Measurements from ENCODE around the gene FAM187B. TPM values are rescaled to one million over a fixed set of nuclear protein-coding genes. Genes with fewer than 3 reads are reported as not detected.

FAM187B gene
- polyA plus RNA-seq, 1 of the 3 experiments (the other 2 are of a cell fraction), result not detected

GRCh38 chr19:35176181-35176570, 52.4 kb downstream of the FAM187B start:
- Histone ChIP-seq H3K36me3 (replicated peaks in 1 of 2; ENCODE audit: control insufficient read depth in 1 of 2, insufficient read depth in 2 of 2, low read length in 1 of 2) (no peaks in the 10 kb centered on the region), H3K27me3 (ENCODE audit: insufficient read depth) (peaks cover 23% of the 10 kb centered on the region; the same call in 1 of the 2 replicates), H3F3A (replicated peaks; ENCODE audit: insufficient read depth) (peaks cover 4% of the 10 kb centered on the region), H3K4me3 (ENCODE audit: low read depth in 2 of 2, low read length in 1 of 2) (no peak overlapping the region), H3K27ac (ENCODE audit: low read depth in 2 of 2, low read length in 1 of 2) (no peak overlapping the region), H2AFZ (ENCODE audit: low read depth) (no peak overlapping the region), H3K79me2 (ENCODE audit: insufficient read depth) (no peaks in the 10 kb centered on the region), H3K9ac (no peak overlapping the region), H3K9me2 (no peaks in the 10 kb centered on the region), H3K9me3 (no peaks in the 10 kb centered on the region), H4K20me1 (ENCODE audit: insufficient read depth) (no peaks in the 10 kb centered on the region), H3K4me2 (no peak overlapping the region), H3K4me1 (ENCODE audit: control insufficient read depth in 1 of 2, insufficient read depth in 2 of 2, low read depth in 1 of 2, low read length in 1 of 2) (no peaks in the 10 kb centered on the region)
- TF ChIP-seq FOSL2 (IDR thresholded peaks at IDR 0.05; ENCODE audit: borderline replicate concordance, low read depth) (no peak), POLR2AphosphoS5 (IDR thresholded peaks at IDR 0.05; ENCODE audit: low read depth, low read length) (no peak), TEAD4 (IDR thresholded peaks at IDR 0.05; ENCODE audit: borderline replicate concordance, insufficient read depth) (no peak), CHD2 (IDR thresholded peaks at IDR 0.05; ENCODE audit: low read length, partially characterized antibody) (no peak), FOXJ3 (CRISPR knock-in tag; IDR thresholded peaks at IDR 0.05) (no peak), NFIC (IDR thresholded peaks at IDR 0.05; ENCODE audit: borderline replicate concordance) (no peak), IRF3 (IDR thresholded peaks at IDR 0.05; ENCODE audit: low read depth, low read length) (no peak), USF1 (IDR thresholded peaks at IDR 0.05; ENCODE audit: borderline replicate concordance, low read depth) (no peak), SIN3A (IDR thresholded peaks at IDR 0.05; ENCODE audit: borderline replicate concordance, low read depth, low read length) (no peak), RAD21 (IDR thresholded peaks at IDR 0.05; ENCODE audit: low read length) (no peak), MEF2A (IDR thresholded peaks at IDR 0.05; ENCODE audit: borderline replicate concordance, low read depth) (no peak), ZBTB33 (IDR thresholded peaks at IDR 0.05; ENCODE audit: borderline replicate concordance, low read depth) (no peak), RFX5 (IDR thresholded peaks at IDR 0.05; ENCODE audit: low read length) (no peak), REST (IDR thresholded peaks at IDR 0.05; ENCODE audit: low read depth, low read length) (no peak), GATA2 (CRISPR knock-in tag; IDR thresholded peaks at IDR 0.05) (no peak), EZH2phosphoT487 (IDR thresholded peaks at IDR 0.05; ENCODE audit: borderline replicate concordance, low read depth) (no peak)
- TF ChIP-seq, protein P1, sequence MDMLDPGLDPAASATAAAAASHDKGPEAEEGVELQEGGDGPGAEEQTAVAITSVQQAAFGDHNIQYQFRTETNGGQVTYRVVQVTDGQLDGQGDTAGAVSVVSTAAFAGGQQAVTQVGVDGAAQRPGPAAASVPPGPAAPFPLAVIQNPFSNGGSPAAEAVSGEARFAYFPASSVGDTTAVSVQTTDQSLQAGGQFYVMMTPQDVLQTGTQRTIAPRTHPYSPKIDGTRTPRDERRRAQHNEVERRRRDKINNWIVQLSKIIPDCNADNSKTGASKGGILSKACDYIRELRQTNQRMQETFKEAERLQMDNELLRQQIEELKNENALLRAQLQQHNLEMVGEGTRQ (IDR thresholded peaks at IDR 0.05; ENCODE audit: borderline replicate concordance, low read depth, low read length), result no peak
- ChIA-PET POLR2A (no interaction called here), CTCF (interaction anchor here (0.7 to 2.4 kb wide), 2 partner anchors 13 to 35 kb away, joined by 3 to 6 read pairs; no protein-coding TSS in a partner anchor)
- no peak for DNase-seq
- WGBS (ENCODE audit: low lambda C conversion rate), result 13% methylated on average over 3 of the region's 3 CpGs
